AG04450 (cell line): Measurements from ENCODE around the gene STXBP1. TPM values are rescaled to one million over a fixed set of nuclear protein-coding genes. Genes with fewer than 3 reads are reported as not detected.

ENCODE experiments used
- CTCF ChIA-PET: fragments of 300-600, 350-600 bp; formaldehyde crosslinking; extraction: SDS; loops from one replicate; lab custom pipeline; 2022; ENCODE audit warnings: antibody characterized with exemption, inconsistent platforms; lab: Charles Lee
- POLR2A ChIA-PET: fragments of 350-600 bp; formaldehyde crosslinking; extraction: SDS; loops from one replicate; lab custom pipeline; 2021; ENCODE audit warnings: antibody characterized with exemption, inconsistent platforms; lab: Yijun Ruan, JAX
- DNase-seq: peaks from one replicate; pipeline ENCODE4 v3.0.0-alpha.2; 2011; ENCODE audit warnings: low read depth, low spot score
- H3K27ac ChIP-seq: one replicate; pipeline ENCODE4 v1.5.1; 2012; ENCODE audit warnings: low read depth, low read length, control low read depth
- H3K27me3 ChIP-seq: one replicate; pipeline ENCODE4 v1.6.0; 2012; ENCODE audit warnings: low read length; ENCODE audit not compliant: control insufficient read depth, insufficient read depth
- H3K4me3 ChIP-seq: 2 replicates; pipeline ENCODE4 v1.5.1; 2011; ENCODE audit warnings: mild to moderate bottlenecking, low read depth, low read length, control low read depth
- H3K9me3 ChIP-seq: 2 replicates; pipeline ENCODE4 v1.5.1; 2012; ENCODE audit warnings: low read length; ENCODE audit not compliant: control insufficient read depth, insufficient read depth
- CTCF ChIP-seq: IDR thresholded peaks from 2 replicates; pipeline ENCODE4 v1.5.1; 2011; ENCODE audit warnings: low read depth, low read length, control low read depth, inconsistent platforms
- polyA plus RNA-seq: library from polyadenylated mRNA; depleted of rRNA; stranded (reverse); fragments of >200 nt; gene quantifications from 2 replicates; pipeline ENCODE4 v1.2.3, GENCODE V29; 2011

STXBP1 gene
- polyA plus RNA-seq, 1 experiment = 19.8 TPM

- Histone ChIP-seq H3K27me3 (no peaks in the 10 kb centered on the region), H3K27ac (no peak overlapping the region), H3K9me3 (no peaks in the 10 kb centered on the region; the same call in 1 of the 2 replicates), H3K4me3 (no peak overlapping the region)
- no peak for DNase-seq
- no peak for TF ChIP-seq CTCF
- POLR2A ChIA-PET = interaction anchor here (0.7 kb wide), 1 partner anchor 25 kb away, joined by 3 read pairs; no protein-coding TSS in a partner anchor
- CTCF ChIA-PET = interaction anchor here (1.2 kb wide), 2 partner anchors 40 to 169 kb away, joined by 4 to 6 read pairs; partner anchors contain the start of gene TOR2A
These were observed 46.8 kb upstream of the STXBP1 start for GRCh38 chr9:127565231-127565630.

GRCh38 chr9:127566351-127567001 lies 45.6 kb upstream of the STXBP1 start:
- CTCF ChIA-PET = interaction anchor here (0.6 kb wide), 1 partner anchor 103 kb away, joined by 4 read pairs; no protein-coding TSS in a partner anchor
- TF ChIP-seq CTCF = no peak
- H3K4me3 ChIP-seq = peak overlapping the region; percentile 87
- no peaks in the 10 kb centered on the region for H3K27me3 ChIP-seq
- H3K27ac ChIP-seq = peak overlapping the region; percentile 31
- POLR2A ChIA-PET = interaction anchor here (0.6 kb wide), 1 partner anchor 317 kb away, joined by 3 read pairs; no protein-coding TSS in a partner anchor
- DNase-seq = no peak
- H3K9me3 ChIP-seq = no peaks in the 10 kb centered on the region; the same call in 1 of the 2 replicates

GRCh38 chr9:127567035-127567729 lies 44.9 kb upstream of the STXBP1 start:
- Histone ChIP-seq H3K27me3 (no peaks in the 10 kb centered on the region), H3K4me3 (peak overlapping the region; percentile 87), H3K9me3 (no peaks in the 10 kb centered on the region; the same call in 1 of the 2 replicates), H3K27ac (no peak overlapping the region)
- POLR2A ChIA-PET = interaction anchor here (0.5 to 1.3 kb wide), 2 partner anchors 12 to 22 kb away, joined by 3 to 5 read pairs; no protein-coding TSS in a partner anchor
- DNase-seq = no peak
- CTCF ChIA-PET = interaction anchor here (0.6 kb wide), 1 partner anchor 103 kb away, joined by 4 read pairs; no protein-coding TSS in a partner anchor
- no peak for TF ChIP-seq CTCF

DNA sequence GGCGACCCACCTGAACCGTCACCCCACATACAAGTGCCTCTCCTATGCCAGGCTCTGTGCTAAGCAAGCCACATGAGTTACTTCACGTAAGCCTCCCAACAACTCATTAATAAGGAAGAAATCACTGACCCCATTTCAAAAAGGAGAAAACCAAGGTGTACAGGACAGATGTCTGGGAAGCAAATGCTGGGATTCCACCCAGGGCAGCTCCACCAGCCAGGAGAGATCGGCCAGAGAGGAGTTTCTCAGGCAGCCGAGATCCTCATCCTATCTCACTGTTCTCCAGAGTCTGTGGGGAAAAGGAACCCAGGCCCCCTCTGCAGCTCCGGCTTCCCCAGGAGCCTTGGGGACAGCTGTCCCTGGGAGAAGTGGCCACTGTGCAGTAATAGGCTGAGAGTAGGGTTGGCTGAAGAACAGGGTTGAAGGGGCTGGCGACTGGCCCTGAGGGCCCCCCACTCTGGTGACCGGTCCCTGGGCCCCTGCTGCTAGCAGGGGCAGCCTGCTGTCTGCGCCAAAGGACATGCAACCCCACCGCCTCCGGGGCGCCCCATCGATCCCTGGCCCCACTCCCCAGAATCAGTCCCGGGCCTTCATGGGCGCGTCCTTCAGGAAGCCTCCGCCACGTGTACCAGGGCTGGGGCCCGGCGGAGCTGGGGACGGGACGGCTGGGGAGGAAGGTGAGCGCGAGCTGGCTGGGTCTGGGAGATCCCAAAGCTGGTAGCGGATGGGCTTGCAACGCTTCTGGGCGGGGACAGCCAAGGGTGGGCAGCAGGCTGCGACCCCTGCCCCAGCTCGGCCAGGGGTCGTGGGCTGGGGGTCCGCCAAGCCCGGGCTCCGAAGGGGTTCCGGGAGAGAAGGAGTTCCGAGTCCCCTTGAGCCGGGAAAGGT lies 44.1 kb upstream of the STXBP1 start:
- ChIA-PET CTCF (interaction anchor here (0.5 kb wide), 1 partner anchor 19 kb away, joined by 4 read pairs; no protein-coding TSS in a partner anchor), POLR2A (interaction anchor here (0.5 to 1.3 kb wide), 3 partner anchors 11 to 65 kb away, joined by 3 to 5 read pairs (median 3); no protein-coding TSS in a partner anchor)
- Histone ChIP-seq H3K27ac (peak overlapping the region; percentile 57), H3K27me3 (no peaks in the 10 kb centered on the region), H3K9me3 (no peaks in the 10 kb centered on the region; the same call in 1 of the 2 replicates), H3K4me3 (peak overlapping the region; percentile 87)
- no peak for TF ChIP-seq CTCF
- DNase-seq = no peak
